Keratinocyte (primary cell): ENCODE measurements around the gene CD3D. TPM values are rescaled to one million over a fixed set of nuclear protein-coding genes. Genes with fewer than 3 reads are reported as not detected.

Experiments used
- DNase-seq: peaks from one replicate; pipeline ENCODE4 v3.0.0-alpha.2; 2011; ENCODE audit warnings: low read depth, missing footprints, low spot score
- FAIRE-seq: peaks from 2 replicates; lab custom pipeline; 2011; peaks lifted over from hg19 to GRCh38; lab: Jason Lieb, UNC
- H2AFZ ChIP-seq: 2 replicates; pipeline ENCODE4 v1.6.0; 2012; ENCODE audit warnings: low read length, control low read depth, inconsistent platforms; ENCODE audit not compliant: control insufficient read depth
- H3K27ac ChIP-seq: 2 replicates; pipeline ENCODE4 v1.5.1; 2011; ENCODE audit warnings: low read length; ENCODE audit not compliant: control insufficient read depth, insufficient read depth
- H3K27me3 ChIP-seq: 3 replicates; pipeline ENCODE4 v1.6.0; 2011; ENCODE audit warnings: low read length; ENCODE audit not compliant: control insufficient read depth, insufficient read depth; ENCODE audit errors: extremely low read depth
- H3K36me3 ChIP-seq, 2 experiments: 2 replicates in 1 of 2; 3 replicates in 1 of 2; pipeline ENCODE4 v1.5.1; 2011; ENCODE audit warnings: low read length in 2 of 2, mild to moderate bottlenecking in 1 of 2; ENCODE audit not compliant: control insufficient read depth in 2 of 2, insufficient read depth in 2 of 2; ENCODE audit errors: extremely low read depth in 1 of 2
- H3K4me1 ChIP-seq: 3 replicates; pipeline ENCODE4 v1.5.1; 2011; ENCODE audit warnings: low read length; ENCODE audit not compliant: control insufficient read depth, insufficient read depth; ENCODE audit errors: extremely low read depth
- H3K4me2 ChIP-seq: 3 replicates; pipeline ENCODE4 v1.6.0; 2011; ENCODE audit warnings: low read depth, low read length; ENCODE audit not compliant: control insufficient read depth, insufficient read depth; ENCODE audit errors: extremely low read depth
- H3K4me3 ChIP-seq, 3 experiments: fragments of 200-600 bp in 1 of 3; sonication (generic) in 1 of 3; 2 replicates in 2 of 3; 3 replicates in 1 of 3; pipeline ENCODE4 v1.5.1; 2011 to 2016; ENCODE audit warnings: low read length in 3 of 3, mild to moderate bottlenecking in 3 of 3, control low read depth in 2 of 3, inconsistent platforms in 1 of 3, low read depth in 1 of 3, mixed read lengths in 1 of 3, mixed run types in 1 of 3, moderate library complexity in 1 of 3; ENCODE audit not compliant: control insufficient read depth in 2 of 3, insufficient read depth in 2 of 3; ENCODE audit errors: extremely low read depth in 1 of 3
- H3K79me2 ChIP-seq: 2 replicates; pipeline ENCODE4 v1.6.0; 2012; ENCODE audit warnings: low read length; ENCODE audit not compliant: control insufficient read depth, insufficient read depth
- H3K9ac ChIP-seq: 3 replicates; pipeline ENCODE4 v1.6.0; 2011; ENCODE audit warnings: low read length; ENCODE audit not compliant: control insufficient read depth, insufficient read depth; ENCODE audit errors: extremely low read depth
- H3K9me1 ChIP-seq: 3 replicates; pipeline ENCODE4 v1.6.0; 2011; ENCODE audit warnings: low read length; ENCODE audit not compliant: control insufficient read depth, insufficient read depth; ENCODE audit errors: extremely low read depth
- H3K9me3 ChIP-seq: 2 replicates; pipeline ENCODE4 v1.5.1; 2012; ENCODE audit warnings: low read depth, low read length; ENCODE audit not compliant: control insufficient read depth
- H4K20me1 ChIP-seq: 3 replicates; pipeline ENCODE4 v1.6.0; 2011; ENCODE audit warnings: low read length; ENCODE audit not compliant: control insufficient read depth, insufficient read depth; ENCODE audit errors: extremely low read depth
- EZH2 ChIP-seq: IDR thresholded peaks from one replicate; pipeline ENCODE4 v1.6.1; 2012; ENCODE audit warnings: inconsistent platforms, mild to moderate bottlenecking, low read length, moderate library complexity
- dilution Hi-C: fragments of 300-500 bp; cut with MboI; formaldehyde crosslinking; loops from one replicate; pipeline ENCODE4 v1.7.0; 2020; ENCODE audit warnings: low sequenced_read_pairs; ENCODE audit not compliant: extremely low pct_ligation_motif_present
- polyA plus RNA-seq, 5 experiments: library from polyadenylated mRNA; depleted of rRNA in 3 of 5; stranded (reverse) in 3 of 5; stranded (forward) in 1 of 5; unstranded in 1 of 5; fragments of >200 nt; gene quantifications; 1 replicate in 1 of 5; 2 replicates in 3 of 5; 3 replicates in 1 of 5; pipeline versions ENCODE4 v1.2.1 to v1.2.3, GENCODE V29; 2011 to 2012; ENCODE audit warnings: missing spikeins in 2 of 5, low read depth in 1 of 5, low replicate concordance in 1 of 5
- small RNA-seq, 3 experiments: library from RNA; depleted of rRNA; stranded (forward); fragments of <200 nt; gene quantifications; one replicate each; pipeline ENCODE3, GENCODE V24; 2012; ENCODE audit warnings: low read depth in 3 of 3, low replicate concordance in 1 of 3; ENCODE audit not compliant: insufficient read length in 3 of 3
- TF ChIP-seq, protein P1 (sequence below), 3 experiments: IDR thresholded peaks in 1 of 3; conservative IDR thresholded peaks in 1 of 3; optimal IDR thresholded peaks in 1 of 3; 2 replicates in 2 of 3; 3 replicates in 1 of 3; pipeline versions ENCODE3 to v1.5.1; 2011; ENCODE audit warnings: low read length in 3 of 3, mild to moderate bottlenecking in 3 of 3, moderate library complexity in 2 of 3, control low read depth in 1 of 3, inconsistent platforms in 1 of 3; ENCODE audit not compliant: insufficient read depth in 2 of 3; ENCODE audit errors: extremely low read depth in 1 of 3

Gene CD3D
- polyA plus RNA-seq, 1 donor (not counting 4 experiments of a cell fraction or from before 2014, with no cell fraction given): not detected

DNA sequence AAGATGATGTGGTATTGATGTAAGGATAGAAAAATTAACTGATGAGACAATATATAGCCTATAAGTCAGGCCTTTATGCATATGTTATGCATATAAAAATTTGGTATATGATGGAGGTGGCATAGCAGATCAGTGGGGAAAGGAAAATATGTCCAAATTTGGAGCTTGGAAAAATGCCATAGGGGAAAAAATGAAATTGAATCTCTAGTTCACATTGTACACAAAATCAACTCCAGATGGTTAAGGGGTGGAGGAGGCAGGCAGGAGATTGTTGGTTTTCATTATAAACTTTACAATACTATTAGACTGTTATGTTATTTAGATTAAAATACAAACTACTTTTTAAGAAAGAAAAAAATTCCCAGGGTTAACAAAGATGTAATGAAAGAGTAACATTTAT lies 53.1 kb downstream of the CD3D start:
- H3K9ac ChIP-seq: no peak overlapping the region
- H3K9me1 ChIP-seq: no peaks in the 10 kb centered on the region
- H4K20me1 ChIP-seq: no peaks in the 10 kb centered on the region
- H3K9me3 ChIP-seq: no peaks in the 10 kb centered on the region
- no peaks in the 10 kb centered on the region for H3K79me2 ChIP-seq
- H3K36me3 ChIP-seq: no peaks in the 10 kb centered on the region
- no peak overlapping the region for H3K4me3 ChIP-seq
- no peak overlapping the region for H3K27ac ChIP-seq
- H3K4me2 ChIP-seq: no peak overlapping the region
- TF ChIP-seq, protein P1, sequence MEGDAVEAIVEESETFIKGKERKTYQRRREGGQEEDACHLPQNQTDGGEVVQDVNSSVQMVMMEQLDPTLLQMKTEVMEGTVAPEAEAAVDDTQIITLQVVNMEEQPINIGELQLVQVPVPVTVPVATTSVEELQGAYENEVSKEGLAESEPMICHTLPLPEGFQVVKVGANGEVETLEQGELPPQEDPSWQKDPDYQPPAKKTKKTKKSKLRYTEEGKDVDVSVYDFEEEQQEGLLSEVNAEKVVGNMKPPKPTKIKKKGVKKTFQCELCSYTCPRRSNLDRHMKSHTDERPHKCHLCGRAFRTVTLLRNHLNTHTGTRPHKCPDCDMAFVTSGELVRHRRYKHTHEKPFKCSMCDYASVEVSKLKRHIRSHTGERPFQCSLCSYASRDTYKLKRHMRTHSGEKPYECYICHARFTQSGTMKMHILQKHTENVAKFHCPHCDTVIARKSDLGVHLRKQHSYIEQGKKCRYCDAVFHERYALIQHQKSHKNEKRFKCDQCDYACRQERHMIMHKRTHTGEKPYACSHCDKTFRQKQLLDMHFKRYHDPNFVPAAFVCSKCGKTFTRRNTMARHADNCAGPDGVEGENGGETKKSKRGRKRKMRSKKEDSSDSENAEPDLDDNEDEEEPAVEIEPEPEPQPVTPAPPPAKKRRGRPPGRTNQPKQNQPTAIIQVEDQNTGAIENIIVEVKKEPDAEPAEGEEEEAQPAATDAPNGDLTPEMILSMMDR (optimal IDR thresholded peaks at IDR 0.05 in 1 of 3, IDR thresholded peaks at IDR 0.05 in 1 of 3, conservative IDR thresholded peaks at IDR 0.05 in 1 of 3; ENCODE audit: extremely low read depth in 1 of 3, insufficient read depth in 2 of 3, low read length in 3 of 3): no peak
- TF ChIP-seq EZH2: no peak
- DNase-seq (no peak), FAIRE-seq (no peak)
- no peak overlapping the region for H2AFZ ChIP-seq
- dilution Hi-C loops: no loop called here
- peaks cover 24% of the 10 kb centered on the region for H3K4me1 ChIP-seq
- no peaks in the 10 kb centered on the region for H3K27me3 ChIP-seq

Small RNA genes within 50 kb of the gene (small RNA-seq; reads per million reads assigned to genes)
- gene AP001582.1: 0 reads per million in 3 experiments

Other genes starting within 250 kb of the CD3D start
- gene SCN4B, start 189.9 kb downstream of the CD3D start, polyA plus RNA-seq: 6.3 to 10.8 TPM (median 7.7 TPM) in 3 replicates
- 0.48 to 0.59 TPM (median 0.56 TPM) in 3 replicates for gene SCN2B, start 166.1 kb downstream of the CD3D start, polyA plus RNA-seq
- 0.01 TPM in 1 of 3 replicates, not detected in the others for gene JAML, start 117.7 kb downstream of the CD3D start, polyA plus RNA-seq
- 6.3 to 7.9 TPM (median 6.5 TPM) in 3 replicates for gene MPZL3, start 90.3 kb downstream of the CD3D start, polyA plus RNA-seq
- gene MPZL2, start 78.4 kb downstream of the CD3D start, polyA plus RNA-seq: 98.4 to 237 TPM (median 225 TPM) in 3 replicates
- 0.06 TPM in 1 of 3 replicates, not detected in the others for gene CD3E, start 38.0 kb downstream of the CD3D start, polyA plus RNA-seq
- not detected in 3 replicates for gene CD3G, start 1.6 kb upstream of the CD3D start, polyA plus RNA-seq
- gene UBE4A, start 16.9 kb upstream of the CD3D start, polyA plus RNA-seq: 11.9 to 19.5 TPM (median 14.8 TPM) in 3 replicates
- 259 to 463 TPM (median 338 TPM) in 3 replicates for gene ATP5MG, start 58.9 kb upstream of the CD3D start, polyA plus RNA-seq
- 7.6 to 14.5 TPM (median 11.7 TPM) in 3 replicates for gene KMT2A, start 93.8 kb upstream of the CD3D start, polyA plus RNA-seq
- 0.12 TPM in 1 of 3 replicates, not detected in the others for gene TTC36, start 184.8 kb upstream of the CD3D start, polyA plus RNA-seq
- 12.9 to 21.1 TPM (median 17.4 TPM) in 3 replicates for gene TMEM25, start 188.5 kb upstream of the CD3D start, polyA plus RNA-seq
- 31.2 to 34.9 TPM (median 32.9 TPM) in 3 replicates for gene IFT46, start 223.2 kb upstream of the CD3D start, polyA plus RNA-seq
- gene ARCN1, start 229.7 kb upstream of the CD3D start, polyA plus RNA-seq: 121 to 216 TPM (median 150 TPM) in 3 replicates